Measurements from ENCODE around the gene CA11. TPM values are rescaled to one million over a fixed set of nuclear protein-coding genes. Genes with fewer than 3 reads are reported as not detected.

CA11 gene
- total and polyA plus RNA-seq, 9 of the 15 experiments (the other 6 are each of a cell fraction or from before 2014, with no cell fraction given) = 2.9 to 19.9 (median 8.3) TPM

DNA sequence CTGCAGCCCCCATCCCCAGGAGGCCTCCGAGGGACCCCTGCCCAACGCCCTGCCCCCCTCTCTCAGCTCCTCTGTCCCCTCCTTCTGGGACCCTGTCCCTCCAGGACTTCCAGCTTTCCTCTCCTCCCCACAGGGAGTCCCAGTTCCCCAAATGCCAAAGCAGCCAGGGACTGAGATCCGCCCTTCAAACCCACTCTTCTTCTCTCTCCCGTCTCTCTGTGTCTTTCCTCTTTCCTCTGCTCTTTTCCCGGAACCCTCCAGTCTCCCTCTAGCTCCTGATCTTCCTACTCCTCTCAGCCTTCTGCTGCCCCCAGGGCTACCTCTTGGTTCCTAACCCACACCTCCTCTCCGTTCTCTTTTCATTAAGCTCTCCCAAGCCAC is 377 bp downstream of the CA11 start (continued):
- TF ChIP-seq ZBTB7A (IDR thresholded peaks at IDR 0.05; ENCODE audit: borderline replicate concordance, control insufficient read depth, low read depth, low read length) (0 out of 2 replicates have a peak, but pooled peaks have one; percentile 83), PHF8 (IDR thresholded peaks at IDR 0.05; ENCODE audit: borderline replicate concordance, low read length) (peak; percentile 10; the same call in 1 of the 2 replicates), TEAD4 (IDR thresholded peaks at IDR 0.05; ENCODE audit: low read length) (no peak), TEAD4 (CRISPR knock-in tag; IDR thresholded peaks at IDR 0.05; ENCODE audit: borderline replicate concordance) (no peak)
- TF ChIP-seq, protein P1, sequence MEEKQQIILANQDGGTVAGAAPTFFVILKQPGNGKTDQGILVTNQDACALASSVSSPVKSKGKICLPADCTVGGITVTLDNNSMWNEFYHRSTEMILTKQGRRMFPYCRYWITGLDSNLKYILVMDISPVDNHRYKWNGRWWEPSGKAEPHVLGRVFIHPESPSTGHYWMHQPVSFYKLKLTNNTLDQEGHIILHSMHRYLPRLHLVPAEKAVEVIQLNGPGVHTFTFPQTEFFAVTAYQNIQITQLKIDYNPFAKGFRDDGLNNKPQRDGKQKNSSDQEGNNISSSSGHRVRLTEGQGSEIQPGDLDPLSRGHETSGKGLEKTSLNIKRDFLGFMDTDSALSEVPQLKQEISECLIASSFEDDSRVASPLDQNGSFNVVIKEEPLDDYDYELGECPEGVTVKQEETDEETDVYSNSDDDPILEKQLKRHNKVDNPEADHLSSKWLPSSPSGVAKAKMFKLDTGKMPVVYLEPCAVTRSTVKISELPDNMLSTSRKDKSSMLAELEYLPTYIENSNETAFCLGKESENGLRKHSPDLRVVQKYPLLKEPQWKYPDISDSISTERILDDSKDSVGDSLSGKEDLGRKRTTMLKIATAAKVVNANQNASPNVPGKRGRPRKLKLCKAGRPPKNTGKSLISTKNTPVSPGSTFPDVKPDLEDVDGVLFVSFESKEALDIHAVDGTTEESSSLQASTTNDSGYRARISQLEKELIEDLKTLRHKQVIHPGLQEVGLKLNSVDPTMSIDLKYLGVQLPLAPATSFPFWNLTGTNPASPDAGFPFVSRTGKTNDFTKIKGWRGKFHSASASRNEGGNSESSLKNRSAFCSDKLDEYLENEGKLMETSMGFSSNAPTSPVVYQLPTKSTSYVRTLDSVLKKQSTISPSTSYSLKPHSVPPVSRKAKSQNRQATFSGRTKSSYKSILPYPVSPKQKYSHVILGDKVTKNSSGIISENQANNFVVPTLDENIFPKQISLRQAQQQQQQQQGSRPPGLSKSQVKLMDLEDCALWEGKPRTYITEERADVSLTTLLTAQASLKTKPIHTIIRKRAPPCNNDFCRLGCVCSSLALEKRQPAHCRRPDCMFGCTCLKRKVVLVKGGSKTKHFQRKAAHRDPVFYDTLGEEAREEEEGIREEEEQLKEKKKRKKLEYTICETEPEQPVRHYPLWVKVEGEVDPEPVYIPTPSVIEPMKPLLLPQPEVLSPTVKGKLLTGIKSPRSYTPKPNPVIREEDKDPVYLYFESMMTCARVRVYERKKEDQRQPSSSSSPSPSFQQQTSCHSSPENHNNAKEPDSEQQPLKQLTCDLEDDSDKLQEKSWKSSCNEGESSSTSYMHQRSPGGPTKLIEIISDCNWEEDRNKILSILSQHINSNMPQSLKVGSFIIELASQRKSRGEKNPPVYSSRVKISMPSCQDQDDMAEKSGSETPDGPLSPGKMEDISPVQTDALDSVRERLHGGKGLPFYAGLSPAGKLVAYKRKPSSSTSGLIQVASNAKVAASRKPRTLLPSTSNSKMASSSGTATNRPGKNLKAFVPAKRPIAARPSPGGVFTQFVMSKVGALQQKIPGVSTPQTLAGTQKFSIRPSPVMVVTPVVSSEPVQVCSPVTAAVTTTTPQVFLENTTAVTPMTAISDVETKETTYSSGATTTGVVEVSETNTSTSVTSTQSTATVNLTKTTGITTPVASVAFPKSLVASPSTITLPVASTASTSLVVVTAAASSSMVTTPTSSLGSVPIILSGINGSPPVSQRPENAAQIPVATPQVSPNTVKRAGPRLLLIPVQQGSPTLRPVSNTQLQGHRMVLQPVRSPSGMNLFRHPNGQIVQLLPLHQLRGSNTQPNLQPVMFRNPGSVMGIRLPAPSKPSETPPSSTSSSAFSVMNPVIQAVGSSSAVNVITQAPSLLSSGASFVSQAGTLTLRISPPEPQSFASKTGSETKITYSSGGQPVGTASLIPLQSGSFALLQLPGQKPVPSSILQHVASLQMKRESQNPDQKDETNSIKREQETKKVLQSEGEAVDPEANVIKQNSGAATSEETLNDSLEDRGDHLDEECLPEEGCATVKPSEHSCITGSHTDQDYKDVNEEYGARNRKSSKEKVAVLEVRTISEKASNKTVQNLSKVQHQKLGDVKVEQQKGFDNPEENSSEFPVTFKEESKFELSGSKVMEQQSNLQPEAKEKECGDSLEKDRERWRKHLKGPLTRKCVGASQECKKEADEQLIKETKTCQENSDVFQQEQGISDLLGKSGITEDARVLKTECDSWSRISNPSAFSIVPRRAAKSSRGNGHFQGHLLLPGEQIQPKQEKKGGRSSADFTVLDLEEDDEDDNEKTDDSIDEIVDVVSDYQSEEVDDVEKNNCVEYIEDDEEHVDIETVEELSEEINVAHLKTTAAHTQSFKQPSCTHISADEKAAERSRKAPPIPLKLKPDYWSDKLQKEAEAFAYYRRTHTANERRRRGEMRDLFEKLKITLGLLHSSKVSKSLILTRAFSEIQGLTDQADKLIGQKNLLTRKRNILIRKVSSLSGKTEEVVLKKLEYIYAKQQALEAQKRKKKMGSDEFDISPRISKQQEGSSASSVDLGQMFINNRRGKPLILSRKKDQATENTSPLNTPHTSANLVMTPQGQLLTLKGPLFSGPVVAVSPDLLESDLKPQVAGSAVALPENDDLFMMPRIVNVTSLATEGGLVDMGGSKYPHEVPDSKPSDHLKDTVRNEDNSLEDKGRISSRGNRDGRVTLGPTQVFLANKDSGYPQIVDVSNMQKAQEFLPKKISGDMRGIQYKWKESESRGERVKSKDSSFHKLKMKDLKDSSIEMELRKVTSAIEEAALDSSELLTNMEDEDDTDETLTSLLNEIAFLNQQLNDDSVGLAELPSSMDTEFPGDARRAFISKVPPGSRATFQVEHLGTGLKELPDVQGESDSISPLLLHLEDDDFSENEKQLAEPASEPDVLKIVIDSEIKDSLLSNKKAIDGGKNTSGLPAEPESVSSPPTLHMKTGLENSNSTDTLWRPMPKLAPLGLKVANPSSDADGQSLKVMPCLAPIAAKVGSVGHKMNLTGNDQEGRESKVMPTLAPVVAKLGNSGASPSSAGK (IDR thresholded peaks at IDR 0.05) = no peak

Measured in K562 (cell line).